Measurements from ENCODE around the gene POLR3GL. TPM values are rescaled to one million over a fixed set of nuclear protein-coding genes. Genes with fewer than 3 reads are reported as not detected.
A peak's percentile ranks its signal among the peaks of the same experiment; 100 is the strongest.

The POLR3GL gene
- total RNA-seq, 2 donors from 2014 or later: 7.8 to 8.6 TPM

DNA sequence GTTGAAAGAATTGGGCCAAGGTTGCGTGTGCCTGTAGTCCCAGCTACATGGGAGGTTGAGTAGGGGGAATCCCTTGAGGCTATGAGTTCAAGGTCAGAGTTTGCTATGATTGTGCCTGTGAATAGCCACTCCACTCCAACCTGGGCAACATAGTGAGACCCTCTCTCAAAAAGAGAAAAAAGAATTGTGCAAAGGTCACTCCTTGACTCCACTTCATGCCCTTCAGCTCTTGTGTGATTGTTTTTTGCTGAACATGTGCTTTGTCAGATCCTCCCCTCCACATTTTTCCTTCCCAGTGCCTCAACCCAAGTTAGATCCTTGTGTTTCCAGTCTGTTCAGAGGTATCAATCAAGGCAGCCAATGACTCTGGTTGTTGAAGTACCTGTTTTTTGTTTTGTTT is 23.4 kb downstream of the POLR3GL start:
- TF ChIP-seq, protein P1, sequence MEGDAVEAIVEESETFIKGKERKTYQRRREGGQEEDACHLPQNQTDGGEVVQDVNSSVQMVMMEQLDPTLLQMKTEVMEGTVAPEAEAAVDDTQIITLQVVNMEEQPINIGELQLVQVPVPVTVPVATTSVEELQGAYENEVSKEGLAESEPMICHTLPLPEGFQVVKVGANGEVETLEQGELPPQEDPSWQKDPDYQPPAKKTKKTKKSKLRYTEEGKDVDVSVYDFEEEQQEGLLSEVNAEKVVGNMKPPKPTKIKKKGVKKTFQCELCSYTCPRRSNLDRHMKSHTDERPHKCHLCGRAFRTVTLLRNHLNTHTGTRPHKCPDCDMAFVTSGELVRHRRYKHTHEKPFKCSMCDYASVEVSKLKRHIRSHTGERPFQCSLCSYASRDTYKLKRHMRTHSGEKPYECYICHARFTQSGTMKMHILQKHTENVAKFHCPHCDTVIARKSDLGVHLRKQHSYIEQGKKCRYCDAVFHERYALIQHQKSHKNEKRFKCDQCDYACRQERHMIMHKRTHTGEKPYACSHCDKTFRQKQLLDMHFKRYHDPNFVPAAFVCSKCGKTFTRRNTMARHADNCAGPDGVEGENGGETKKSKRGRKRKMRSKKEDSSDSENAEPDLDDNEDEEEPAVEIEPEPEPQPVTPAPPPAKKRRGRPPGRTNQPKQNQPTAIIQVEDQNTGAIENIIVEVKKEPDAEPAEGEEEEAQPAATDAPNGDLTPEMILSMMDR (IDR thresholded peaks at IDR 0.05): no peak
- TF ChIP-seq POLR2A (IDR thresholded peaks at IDR 0.05): no peak
- Histone ChIP-seq H3K36me3 (replicated peaks in 1 of 2; ENCODE audit: insufficient read depth in 1 of 2, low read depth in 2 of 2) (peaks cover 0 to 5% of the 10 kb centered on the region in 2 donors), H3K27me3 (no peaks in the 10 kb centered on the region), H3K9me3 (no peaks in the 10 kb centered on the region), H3K27ac (peak overlapping the region in 2 of 4 donors; percentile 16 to 98), H3K4me3 (no peak overlapping the region), H3K4me1 (peaks cover 82% of the 10 kb centered on the region)
- DNase-seq: no peak
- 83 to 100% methylated on average over 1 of the region's 1 CpG for WGBS, 2 donors
- intact Hi-C loops (cut with DNase I): no loop called here
- no peak for ATAC-seq

DNA sequence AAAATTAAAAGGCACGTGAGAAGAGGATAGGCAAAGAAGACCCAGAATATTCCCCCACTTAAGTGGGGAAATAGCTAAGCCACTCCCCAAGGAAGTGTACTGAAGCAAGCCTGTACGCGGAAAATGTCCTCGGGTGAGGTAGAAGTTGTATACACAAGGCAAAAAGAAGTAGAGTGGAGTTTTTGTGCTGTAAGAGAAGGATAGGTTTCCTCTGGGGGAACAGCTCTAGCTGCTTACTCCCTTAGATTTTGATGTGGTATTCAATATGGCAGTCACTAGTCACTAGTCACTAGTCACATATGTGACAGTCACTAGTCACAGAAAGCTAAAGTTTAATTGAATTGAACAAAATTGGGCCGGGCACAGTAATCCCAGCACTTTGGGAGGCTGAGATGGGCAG is 24.3 kb downstream of the POLR3GL start:
- no peak overlapping the region for H3K4me3 ChIP-seq
- no peak for ATAC-seq
- H3K4me1 ChIP-seq: peaks cover 81% of the 10 kb centered on the region
- no peak for DNase-seq
- no peaks in the 10 kb centered on the region for H3K27me3 ChIP-seq
- peaks cover 4 to 11% of the 10 kb centered on the region in 2 donors for H3K36me3 ChIP-seq (replicated peaks in 1 of 2; ENCODE audit: insufficient read depth in 1 of 2, low read depth in 2 of 2)
- intact Hi-C loops (cut with DNase I): no loop called here
- H3K27ac ChIP-seq: peak overlapping the region in 2 of 4 donors; percentile 40 to 98
- TF ChIP-seq, protein P1 (IDR thresholded peaks at IDR 0.05): no peak
- TF ChIP-seq POLR2A (IDR thresholded peaks at IDR 0.05): no peak
- WGBS, 2 donors: 68 to 69% methylated on average over 5 of the region's 5 CpGs
- no peaks in the 10 kb centered on the region for H3K9me3 ChIP-seq

DNA sequence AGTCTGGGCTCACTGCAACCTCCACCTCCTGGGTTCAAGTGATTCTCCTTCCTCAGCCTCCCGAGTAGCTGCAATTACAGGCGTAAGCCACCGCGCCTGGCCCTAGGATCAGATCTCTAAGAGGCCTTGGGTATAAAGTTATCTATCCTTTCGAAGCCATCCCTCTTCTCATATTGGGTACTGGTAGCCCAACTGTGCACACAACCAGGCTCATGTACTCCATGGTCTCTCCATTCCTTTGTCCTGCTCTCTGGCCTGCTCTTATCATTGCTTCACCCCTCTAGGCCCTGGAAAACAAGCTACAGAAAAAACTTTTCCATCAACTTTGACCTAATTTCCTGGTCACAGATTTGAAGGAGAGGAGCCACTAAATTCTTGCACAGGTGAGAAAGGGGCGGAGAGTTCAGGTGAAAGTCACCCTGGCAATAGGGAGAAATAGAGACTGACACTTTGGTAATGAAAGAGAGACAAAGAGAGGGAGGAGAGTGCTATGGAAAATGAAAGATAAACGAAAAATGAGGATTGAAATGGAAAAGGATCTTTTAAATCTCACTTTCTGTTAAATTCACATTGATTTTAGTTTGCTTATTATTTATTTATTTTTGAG is 25.9 kb downstream of the POLR3GL start:
- intact Hi-C loops (cut with DNase I): no loop called here
- DNase-seq: peak in 3 of 4 donors; percentile 46 to 61 (median 57)
- ATAC-seq: peak; percentile 32
- Histone ChIP-seq H3K4me1 (peaks cover 66% of the 10 kb centered on the region), H3K27me3 (no peaks in the 10 kb centered on the region), H3K9me3 (no peaks in the 10 kb centered on the region), H3K4me3 (no peak overlapping the region), H3K36me3 (replicated peaks in 1 of 2; ENCODE audit: insufficient read depth in 1 of 2, low read depth in 2 of 2) (peaks cover 10 to 18% of the 10 kb centered on the region in 2 donors), H3K27ac (peak overlapping the region; percentile 47 to 98 (median 95))
- TF ChIP-seq, protein P1 (IDR thresholded peaks at IDR 0.05): peak in 1 of 7 experiments; percentile 1
- TF ChIP-seq POLR2A (IDR thresholded peaks at IDR 0.05): peak in 2 of 3 donors; percentile 21 to 38
- WGBS, 2 donors: 53 to 55% methylated on average over 7 of the region's 7 CpGs

DNA sequence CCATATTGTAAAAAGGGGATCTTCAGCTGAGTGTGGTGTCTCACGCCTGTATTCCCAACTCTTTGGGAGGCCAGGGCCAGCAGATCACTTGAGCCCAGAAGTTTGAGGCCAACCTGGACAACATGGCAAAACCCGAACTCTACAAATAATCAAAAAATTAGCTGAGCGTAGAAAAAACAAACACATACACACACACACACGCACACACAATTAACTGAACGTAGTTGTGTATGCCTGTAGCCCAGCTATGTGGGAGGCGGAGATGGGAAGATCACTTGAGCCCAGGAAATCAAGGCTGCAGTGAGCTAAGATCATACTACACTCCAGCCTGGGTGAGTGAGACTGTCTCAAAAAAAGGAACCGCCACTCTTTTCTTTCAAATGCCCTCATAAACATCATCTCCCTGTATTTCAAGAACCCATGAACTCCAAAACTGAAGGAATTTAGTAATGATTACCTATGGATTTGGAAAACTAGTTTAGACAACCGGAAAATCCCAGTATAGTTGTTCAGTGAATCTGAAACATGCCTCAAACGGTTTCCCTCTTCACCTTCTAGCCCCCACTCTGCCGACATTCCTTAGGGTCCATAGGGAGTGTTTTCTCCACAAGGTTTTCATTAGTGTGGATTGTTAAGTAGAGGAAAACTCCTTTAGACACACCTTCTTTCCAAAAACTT is 27.4 kb downstream of the POLR3GL start:
- Histone ChIP-seq H3K27me3 (no peaks in the 10 kb centered on the region), H3K4me1 (peaks cover 51% of the 10 kb centered on the region), H3K9me3 (no peaks in the 10 kb centered on the region), H3K27ac (peak overlapping the region; percentile 28 to 98 (median 95)), H3K4me3 (no peak overlapping the region), H3K36me3 (replicated peaks in 1 of 2; ENCODE audit: insufficient read depth in 1 of 2, low read depth in 2 of 2) (peaks cover 10 to 18% of the 10 kb centered on the region in 2 donors)
- 47 to 61% methylated on average over 10 of the region's 10 CpGs for WGBS, 2 donors
- ATAC-seq (no peak), DNase-seq (peak in 1 of 4 donors; percentile 50)
- peak; percentile 17 to 66 (median 47) for TF ChIP-seq POLR2A (IDR thresholded peaks at IDR 0.05)
- TF ChIP-seq, protein P1 (IDR thresholded peaks at IDR 0.05): no peak
- intact Hi-C loops (cut with DNase I): no loop called here

Measured in body of pancreas (tissue), 4 donors.